NCI-H1436 (cell line): Measurements from ENCODE around the gene NCDN.
A peak's percentile ranks its signal among the peaks of the same experiment; 100 is the strongest.

ENCODE experiments used
- DNase-seq: peaks from one replicate; lab custom pipeline; 2025; lab: John Stamatoyannopoulos, UW

The NCDN gene

GRCh38 chr1:35555212-35555584 lies 2.4 kb upstream of the NCDN start:
- DNase-seq: no peak

GRCh38 chr1:35555601-35556477 lies 1.8 kb upstream of the NCDN start:
- DNase-seq: no peak

GRCh38 chr1:35556484-35557117 lies 998 bp upstream of the NCDN start:
- DNase-seq: no peak

- DNase-seq: peak; percentile 83
Measured at GRCh38 chr1:35557118-35557610, 435 bp upstream of the NCDN start, which contains the start of gene KIAA0319L. Gene KIAA0319L, minus strand, starts transcription at chr1:35557403. Its CDS starts 2,912 bp downstream, at chr1:35554491.

GRCh38 chr1:35558374-35559316 lies 1.0 kb downstream of the NCDN start:
- DNase-seq: no peak

- no peak for DNase-seq
Measured at GRCh38 chr1:35559317-35559944, 1.8 kb downstream of the NCDN start.

- DNase-seq: no peak
Measured at GRCh38 chr1:35560256-35561225, 2.9 kb downstream of the NCDN start.

- DNase-seq: no peak
Measured at GRCh38 chr1:35561297-35561971, 3.8 kb downstream of the NCDN start.

GRCh38 chr1:35561972-35562680 lies 4.5 kb downstream of the NCDN start:
- no peak for DNase-seq

- DNase-seq: no peak
Measured at GRCh38 chr1:35563166-35563565, 5.6 kb downstream of the NCDN start.

- DNase-seq: peak; percentile 68
Measured at GRCh38 chr1:35564037-35564883, 6.7 kb downstream of the NCDN start.

GRCh38 chr1:35564884-35565741 lies 7.5 kb downstream of the NCDN start:
- DNase-seq: no peak

- DNase-seq: no peak
Measured at GRCh38 chr1:35565742-35566133, 8.1 kb downstream of the NCDN start.

- no peak for DNase-seq
Measured at GRCh38 chr1:35567947-35568558, 10.5 kb downstream of the NCDN start.

- peak; percentile 45 for DNase-seq
Measured at GRCh38 chr1:35568975-35569395, 11.4 kb downstream of the NCDN start.

- DNase-seq: no peak
Measured at GRCh38 chr1:35569936-35570335, 12.3 kb downstream of the NCDN start.
